ENCODE results near the gene ZNF646.

Gene ZNF646

GRCh38 chr16:31130899-31131298 is 56.7 kb downstream of the ZNF646 start:
- DNase-seq (ENCODE audit: low read depth in 2 of 3, low spot score in 1 of 3): no peak

DNA sequence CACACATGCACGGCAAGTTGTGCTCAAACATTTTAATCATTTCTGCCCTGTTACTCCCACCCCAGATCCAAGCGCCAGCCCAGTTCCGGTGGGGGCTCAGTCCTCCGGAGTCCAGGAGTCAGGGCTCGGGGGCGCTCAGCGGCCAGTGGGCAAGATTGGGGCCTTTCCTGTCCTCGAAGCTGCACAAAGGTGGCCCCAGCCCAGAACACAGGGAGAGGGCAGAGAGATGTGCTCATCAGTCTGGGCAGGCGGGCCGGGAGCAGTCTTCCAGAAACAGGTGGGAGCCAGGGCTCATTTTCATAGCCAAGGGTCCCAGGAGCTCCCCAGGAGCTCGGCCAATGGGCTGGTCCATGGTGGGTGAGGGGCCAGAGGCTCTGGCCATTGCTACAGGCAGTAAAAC is 57.2 kb downstream of the ZNF646 start:
- no peak for DNase-seq (ENCODE audit: low read depth in 2 of 3, low spot score in 1 of 3)

DNA sequence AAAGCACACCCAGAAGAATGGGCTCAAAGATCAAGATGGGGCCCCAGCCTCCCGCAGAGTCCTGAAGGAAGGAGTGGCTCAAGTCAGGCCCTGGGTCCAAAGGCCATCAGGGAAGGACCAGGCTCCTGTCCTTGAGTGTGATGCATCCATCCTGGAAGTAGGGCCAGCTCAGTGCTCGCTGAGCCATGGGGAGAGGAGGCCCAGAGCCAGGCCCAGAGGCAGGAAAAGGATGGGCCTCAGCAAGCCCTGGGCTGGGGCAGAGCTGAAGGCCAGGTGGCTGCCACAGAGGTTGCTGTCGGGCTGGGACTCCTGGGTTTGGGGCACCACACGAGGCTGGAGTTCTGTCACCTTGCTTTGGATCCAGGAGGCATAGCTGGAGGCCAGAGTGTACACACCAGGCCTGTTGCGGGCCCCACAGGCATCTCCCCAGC is 57.6 kb downstream of the ZNF646 start:
- no peak for DNase-seq (ENCODE audit: low read depth in 2 of 3, low spot score in 1 of 3)

DNA sequence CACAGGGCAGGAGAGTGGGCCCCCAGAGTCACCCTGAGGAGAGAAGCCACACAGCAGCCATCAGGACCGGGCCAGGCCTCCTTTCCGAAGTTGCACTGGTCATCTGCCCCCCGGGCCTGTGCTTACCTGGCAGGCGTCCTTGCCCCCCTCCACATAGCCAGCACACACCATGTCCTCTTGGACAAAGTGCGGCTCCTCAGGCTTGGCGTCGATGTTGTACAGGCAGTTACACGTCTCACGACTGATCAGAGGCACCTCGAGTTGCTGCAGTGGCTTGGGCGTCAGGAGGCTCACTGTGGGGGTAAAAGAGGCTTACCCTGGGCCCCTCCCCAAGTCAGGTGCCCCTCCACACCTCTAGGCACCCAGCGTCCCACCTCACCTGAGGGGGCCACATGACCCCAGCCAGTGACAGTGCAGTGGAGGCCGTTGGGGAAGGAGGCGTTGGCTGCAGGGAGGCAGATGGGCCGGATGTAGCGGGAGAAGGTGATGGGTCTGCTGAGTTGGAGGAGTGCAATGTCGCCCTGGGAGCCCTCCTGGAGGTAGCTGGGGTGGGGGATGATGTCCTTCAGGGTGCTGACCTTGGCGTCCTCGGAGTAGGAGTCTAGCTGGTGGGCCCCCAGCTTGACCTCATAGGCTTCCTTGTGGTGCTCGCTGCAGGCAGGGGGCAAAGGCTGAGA is 58.2 kb downstream of the ZNF646 start:
- no peak for DNase-seq (ENCODE audit: low read depth in 2 of 3, low spot score in 1 of 3)

GRCh38 chr16:31133046-31133501 is 58.9 kb downstream of the ZNF646 start:
- DNase-seq (ENCODE audit: low read depth in 2 of 3, low spot score in 1 of 3): no peak
